Mucosa of gallbladder (tissue), 1 donor: ENCODE measurements around the gene EFCAB6. TPM values are rescaled to one million over a fixed set of nuclear protein-coding genes. Genes with fewer than 3 reads are reported as not detected.
A peak's percentile ranks its signal among the peaks of the same experiment; 100 is the strongest.

Experiments used
- DNase-seq: peaks from one replicate; pipeline ENCODE4 v3.0.0-alpha.2; 2020; ENCODE audit warnings: low spot score
- total RNA-seq: library from RNA; stranded (reverse); gene quantifications from one replicate; pipeline ENCODE4 v1.2.1, GENCODE V29; 2021
- donor health status: DM: no; HTN: no; CAD: no.

The EFCAB6 gene
- total RNA-seq, 1 donor from 2014 or later = 4.1 TPM

DNA sequence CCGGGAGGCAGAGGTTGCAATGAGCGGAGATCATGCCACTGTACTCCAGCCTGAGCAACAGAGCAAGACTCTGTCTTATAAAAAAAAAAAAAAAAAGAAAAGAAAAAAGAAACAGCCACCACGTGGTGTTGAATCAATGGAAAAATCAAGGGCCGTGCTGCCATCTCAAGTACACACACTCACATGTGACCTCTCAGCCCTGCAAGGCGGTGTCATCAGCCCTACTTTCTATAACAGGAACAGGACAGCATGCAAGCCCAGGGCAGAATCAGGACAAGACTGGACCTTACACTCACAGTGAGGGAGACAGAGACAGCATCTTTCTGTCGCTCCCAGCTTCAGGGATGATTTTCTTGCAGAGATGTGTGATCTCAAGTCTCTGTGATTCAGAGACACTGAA, 220.7 kb downstream of the EFCAB6 start:
- no peak for DNase-seq

GRCh38 chr22:43587574-43587973, 224.5 kb downstream of the EFCAB6 start:
- no peak for DNase-seq

GRCh38 chr22:43583501-43583900, 228.6 kb downstream of the EFCAB6 start:
- no peak for DNase-seq

GRCh38 chr22:43582394-43582793, 229.7 kb downstream of the EFCAB6 start:
- DNase-seq = no peak

- no peak for DNase-seq
Measured at GRCh38 chr22:43580271-43580750, 231.8 kb downstream of the EFCAB6 start.

DNA sequence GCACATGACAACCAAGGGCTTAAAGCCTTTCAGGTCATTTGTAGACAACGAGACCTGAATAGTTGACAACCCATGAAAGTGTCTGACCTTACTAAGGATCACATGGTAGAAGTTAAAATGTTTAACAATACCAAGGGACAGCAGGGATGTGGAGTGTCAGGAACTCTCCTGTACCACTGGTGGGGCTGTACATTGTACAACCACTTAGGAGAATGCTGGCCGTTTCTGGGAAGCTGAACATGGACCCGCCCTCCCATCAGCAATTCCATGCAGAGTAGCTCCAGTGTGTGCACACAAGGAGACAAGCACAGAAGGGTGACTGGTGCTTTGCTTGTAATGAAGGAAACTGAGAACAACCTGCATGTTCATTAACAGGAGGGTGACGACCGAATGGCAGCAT, 237.4 kb downstream of the EFCAB6 start:
- peak; percentile 2 for DNase-seq

DNA sequence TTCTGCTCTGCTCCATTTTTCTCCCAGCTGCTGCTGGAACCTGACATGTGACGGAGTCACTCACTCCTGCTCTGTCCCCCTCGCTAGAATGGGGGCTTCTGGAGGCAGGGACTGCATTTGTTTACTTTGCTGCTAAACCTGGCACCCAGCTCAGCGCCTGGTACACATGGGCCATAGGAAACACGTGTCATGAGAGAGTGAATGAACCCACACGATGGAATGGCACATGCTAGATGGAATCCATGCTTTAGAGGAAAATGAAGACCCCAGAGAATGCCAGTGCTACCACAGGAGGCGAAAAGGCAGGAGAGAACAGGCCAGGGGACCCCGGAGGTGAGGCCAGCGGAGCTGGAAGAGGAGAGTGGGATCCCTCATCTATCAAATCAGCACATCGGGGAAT, 239.4 kb downstream of the EFCAB6 start:
- no peak for DNase-seq

DNA sequence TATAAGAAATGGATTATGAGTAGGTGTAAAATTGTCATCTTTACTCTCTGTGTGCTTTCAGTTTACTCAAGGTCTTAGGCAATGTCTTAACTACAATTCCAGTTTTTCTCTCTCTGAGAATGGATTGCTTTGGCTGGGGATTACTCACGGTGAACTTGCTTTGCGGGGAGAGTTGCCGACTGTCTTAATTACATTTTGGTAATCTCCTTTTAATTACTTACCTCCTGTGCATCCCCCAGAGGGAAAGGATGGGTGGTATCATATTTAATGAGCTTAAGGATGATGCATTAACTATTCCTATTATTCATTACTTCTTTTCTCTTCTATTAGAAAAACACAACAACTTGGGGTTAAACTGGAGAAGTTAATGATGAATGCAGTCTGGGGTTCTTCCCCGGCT, 240.9 kb downstream of the EFCAB6 start:
- DNase-seq = no peak

- no peak for DNase-seq
Measured at GRCh38 chr22:43570531-43571165, 241.5 kb downstream of the EFCAB6 start.

DNA sequence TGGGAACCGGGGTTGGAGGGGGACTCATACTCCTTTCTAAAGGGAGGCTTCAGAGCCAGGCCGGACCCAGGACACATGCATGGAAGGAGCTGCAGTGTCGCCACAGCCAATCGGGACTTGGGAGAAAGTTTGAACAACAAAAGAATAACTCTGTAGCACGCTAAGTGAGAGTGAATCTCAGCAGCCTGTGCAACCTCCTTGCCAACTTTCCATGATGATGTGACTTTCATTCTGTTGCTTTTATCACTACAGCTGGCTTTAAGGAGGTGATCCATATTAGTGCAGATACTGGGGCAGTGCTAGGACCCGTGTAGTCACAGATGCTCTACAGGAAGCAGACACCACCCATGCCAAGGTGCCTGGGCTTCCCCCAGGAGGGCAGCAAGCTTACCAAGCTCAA, 243.0 kb downstream of the EFCAB6 start:
- peak; percentile 7 for DNase-seq

DNA sequence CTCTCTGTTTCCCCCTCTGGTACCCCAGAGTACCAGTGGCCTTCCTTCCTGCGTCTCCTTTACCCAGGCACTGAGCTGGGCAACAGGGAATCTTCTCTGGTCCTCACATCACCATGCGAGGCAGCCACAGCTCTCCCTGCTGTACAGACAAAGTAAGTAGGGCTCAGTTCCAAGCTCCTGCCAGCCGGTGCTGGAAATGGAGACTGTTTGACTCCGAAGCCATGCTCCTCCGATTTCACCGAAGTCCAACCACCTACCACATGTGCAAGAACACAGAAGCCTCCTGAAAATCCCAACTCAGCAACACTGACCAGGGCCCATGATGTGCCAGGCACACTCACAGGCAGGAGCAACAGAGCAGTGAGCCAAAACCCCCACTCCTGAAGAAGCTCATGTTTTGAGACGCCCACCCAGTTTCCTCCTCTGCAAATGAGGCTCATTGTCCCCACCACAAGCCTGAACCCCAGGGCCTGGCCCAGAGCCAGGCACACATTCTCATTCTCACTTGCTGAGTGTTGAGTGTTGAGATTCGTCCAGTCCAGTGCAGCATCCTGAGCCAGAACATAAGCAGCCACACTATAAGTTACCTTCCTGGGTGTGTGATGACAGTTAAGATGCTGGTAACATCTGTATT, 244.3 kb downstream of the EFCAB6 start:
- peak; percentile 8 for DNase-seq

DNA sequence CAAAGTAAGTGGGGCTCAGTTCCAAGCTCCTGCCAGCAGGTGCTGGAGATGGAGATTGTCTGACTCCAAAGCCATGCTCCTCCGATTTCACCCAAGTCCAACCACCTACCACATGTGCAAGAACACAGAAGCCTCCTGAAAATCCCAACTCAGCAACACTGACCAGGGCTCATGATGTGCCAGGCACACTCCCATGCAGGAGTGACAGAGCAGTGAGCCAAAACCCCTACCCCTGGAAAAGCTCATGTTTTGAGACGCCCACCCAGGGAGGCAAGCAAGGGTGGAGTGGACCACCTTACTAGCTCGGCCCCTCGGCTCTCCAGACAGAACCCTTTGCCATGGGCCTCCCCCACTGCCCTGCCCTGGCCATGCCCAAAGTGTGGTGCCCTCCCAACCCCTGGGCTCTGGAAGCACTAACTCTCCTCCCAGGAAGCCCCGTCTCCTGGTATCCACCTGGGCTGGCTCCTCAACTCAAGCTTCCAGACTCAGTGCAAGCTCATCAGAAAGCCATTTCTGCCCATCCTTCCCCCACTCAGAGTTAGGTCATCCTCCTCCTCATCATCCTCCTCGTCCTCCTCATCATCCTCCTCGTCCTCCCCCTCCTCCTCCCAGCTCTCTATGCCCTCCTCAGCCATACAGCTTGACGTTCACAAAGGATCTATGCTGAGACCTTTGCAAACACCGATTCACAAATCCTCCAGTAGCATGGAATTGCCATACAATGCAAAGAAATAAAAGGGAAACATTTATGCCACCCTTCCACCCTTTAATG, 245.4 kb downstream of the EFCAB6 start:
- peak; percentile 5 for DNase-seq

GRCh38 chr22:43566021-43566420, 246.1 kb downstream of the EFCAB6 start:
- DNase-seq = peak; percentile 2

DNA sequence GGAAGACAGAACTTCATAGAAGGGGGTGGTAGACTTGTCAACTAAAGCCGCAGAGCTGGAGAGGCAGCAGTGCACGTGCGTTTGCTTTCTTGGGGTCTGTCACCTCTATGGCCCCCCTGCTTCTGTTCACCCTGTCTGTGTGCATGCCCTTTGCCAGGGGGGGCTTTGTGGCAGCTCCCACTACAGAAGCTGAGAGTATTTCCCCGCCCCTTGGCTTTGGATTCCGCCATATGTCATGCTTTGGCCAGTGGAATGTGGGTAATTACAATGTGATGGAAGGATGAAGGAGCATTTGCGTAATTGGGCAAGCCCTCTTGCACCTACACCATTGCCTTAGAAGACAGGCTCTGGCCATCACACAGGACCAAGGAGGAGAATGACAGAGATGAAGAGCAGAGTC, 247.2 kb downstream of the EFCAB6 start:
- peak; percentile 3 for DNase-seq

DNA sequence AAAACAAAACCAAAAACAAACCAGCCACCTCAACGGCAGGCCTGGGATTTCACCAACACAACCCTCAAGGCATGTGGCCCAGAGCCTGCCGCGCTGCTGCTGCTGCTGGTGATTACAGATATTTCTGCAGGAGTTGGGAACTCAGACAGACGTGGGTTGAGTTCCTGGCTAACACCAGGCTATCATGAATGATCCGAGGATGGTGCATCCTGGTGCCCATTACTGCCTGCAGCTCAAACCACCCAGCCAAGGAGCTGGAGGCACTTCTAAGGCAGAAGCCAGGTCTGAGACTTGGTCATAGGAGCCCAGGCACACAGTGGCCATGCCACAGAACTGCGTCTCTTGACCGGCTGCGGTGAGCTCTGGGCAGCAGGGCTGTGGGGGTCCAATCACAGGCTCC, 248.5 kb downstream of the EFCAB6 start:
- peak; percentile 5 for DNase-seq

- peak; percentile 5 for DNase-seq
Measured at GRCh38 chr22:43562843-43563242, 249.3 kb downstream of the EFCAB6 start.

- DNase-seq = peak; percentile 9
Measured at GRCh38 chr22:43561415-43562178, 250.5 kb downstream of the EFCAB6 start.

- peak; percentile 5 for DNase-seq
Measured at GRCh38 chr22:43560651-43561050, 251.5 kb downstream of the EFCAB6 start.

- no peak for DNase-seq
Measured at GRCh38 chr22:43555561-43556515, 256.3 kb downstream of the EFCAB6 start.

DNA sequence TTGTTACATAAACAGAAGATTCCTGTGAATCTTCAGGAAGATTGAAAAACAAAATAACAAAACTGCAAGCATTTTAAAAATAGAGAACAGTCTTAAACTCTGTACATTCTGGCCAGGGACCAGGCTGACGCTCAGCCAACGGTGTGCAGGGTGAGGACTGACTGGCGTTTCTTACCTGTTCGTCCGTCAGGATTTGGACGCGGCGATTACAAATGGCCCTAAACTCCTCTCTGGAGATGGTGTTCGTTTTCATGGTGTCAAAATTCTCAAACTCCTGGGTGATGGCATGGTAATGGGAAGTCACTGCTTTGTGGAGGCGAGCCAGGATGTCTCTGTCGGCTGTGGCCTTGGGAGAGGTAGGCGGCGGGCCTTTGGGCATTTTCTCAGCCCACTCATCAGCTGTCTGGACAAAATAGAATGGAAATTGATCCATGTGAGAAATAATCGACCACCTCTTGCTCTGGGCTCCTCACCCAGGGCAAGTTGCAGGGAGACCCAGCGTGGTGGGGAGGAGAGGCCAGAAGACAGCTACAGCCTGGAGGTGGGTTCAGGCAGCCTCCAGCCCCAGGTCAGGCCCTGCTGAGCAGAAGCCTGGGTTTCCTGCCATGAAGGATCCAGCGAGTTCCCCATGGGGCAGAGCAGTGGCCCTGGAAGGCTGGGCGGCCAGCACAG, 257.3 kb downstream of the EFCAB6 start:
- no peak for DNase-seq
